AG04450 (cell line): ENCODE results near the gene NABP2. TPM values are rescaled to one million over a fixed set of nuclear protein-coding genes. Genes with fewer than 3 reads are reported as not detected.
A peak's percentile ranks its signal among the peaks of the same experiment; 100 is the strongest.

Experiments used
- CTCF ChIA-PET: fragments of 300-600, 350-600 bp; formaldehyde crosslinking; extraction: SDS; loops from one replicate; lab custom pipeline; 2022; ENCODE audit warnings: antibody characterized with exemption, inconsistent platforms; lab: Charles Lee
- POLR2A ChIA-PET: fragments of 350-600 bp; formaldehyde crosslinking; extraction: SDS; loops from one replicate; lab custom pipeline; 2021; ENCODE audit warnings: antibody characterized with exemption, inconsistent platforms; lab: Yijun Ruan, JAX
- DNase-seq: peaks from one replicate; pipeline ENCODE4 v3.0.0-alpha.2; 2011; ENCODE audit warnings: low read depth, low spot score
- H3K27ac ChIP-seq: one replicate; pipeline ENCODE4 v1.5.1; 2012; ENCODE audit warnings: low read depth, low read length, control low read depth
- H3K27me3 ChIP-seq: one replicate; pipeline ENCODE4 v1.6.0; 2012; ENCODE audit warnings: low read length; ENCODE audit not compliant: control insufficient read depth, insufficient read depth
- H3K4me3 ChIP-seq: 2 replicates; pipeline ENCODE4 v1.5.1; 2011; ENCODE audit warnings: mild to moderate bottlenecking, low read depth, low read length, control low read depth
- H3K9me3 ChIP-seq: 2 replicates; pipeline ENCODE4 v1.5.1; 2012; ENCODE audit warnings: low read length; ENCODE audit not compliant: control insufficient read depth, insufficient read depth
- polyA plus RNA-seq: library from polyadenylated mRNA; depleted of rRNA; stranded (reverse); fragments of >200 nt; gene quantifications from 2 replicates; pipeline ENCODE4 v1.2.3, GENCODE V29; 2011
- TF ChIP-seq, protein P1 (sequence below): IDR thresholded peaks from 2 replicates; pipeline ENCODE4 v1.5.1; 2011; ENCODE audit warnings: low read depth, low read length, control low read depth, inconsistent platforms

Gene NABP2
- polyA plus RNA-seq, 1 experiment: 52.5 TPM

DNA sequence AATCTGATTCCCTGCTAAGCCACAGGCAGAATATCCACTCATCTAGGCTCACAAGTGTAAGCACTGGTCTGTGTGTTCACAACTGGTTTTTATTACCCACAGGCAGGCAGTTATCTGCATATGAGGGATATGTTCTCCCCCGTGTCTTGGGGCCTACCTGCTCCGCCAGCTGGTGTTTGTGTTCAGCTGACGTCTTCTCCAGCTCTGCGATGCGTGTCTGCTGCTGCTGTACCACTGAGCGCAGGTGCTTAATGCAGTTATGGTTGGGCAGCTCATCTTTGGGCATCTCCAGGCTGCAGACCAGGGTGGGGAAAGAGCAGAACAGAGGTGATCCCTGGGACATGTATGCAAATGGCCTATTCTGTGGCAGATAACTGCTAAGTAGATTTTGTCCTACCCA is 16.1 kb upstream of the NABP2 start:
- TF ChIP-seq, protein P1, sequence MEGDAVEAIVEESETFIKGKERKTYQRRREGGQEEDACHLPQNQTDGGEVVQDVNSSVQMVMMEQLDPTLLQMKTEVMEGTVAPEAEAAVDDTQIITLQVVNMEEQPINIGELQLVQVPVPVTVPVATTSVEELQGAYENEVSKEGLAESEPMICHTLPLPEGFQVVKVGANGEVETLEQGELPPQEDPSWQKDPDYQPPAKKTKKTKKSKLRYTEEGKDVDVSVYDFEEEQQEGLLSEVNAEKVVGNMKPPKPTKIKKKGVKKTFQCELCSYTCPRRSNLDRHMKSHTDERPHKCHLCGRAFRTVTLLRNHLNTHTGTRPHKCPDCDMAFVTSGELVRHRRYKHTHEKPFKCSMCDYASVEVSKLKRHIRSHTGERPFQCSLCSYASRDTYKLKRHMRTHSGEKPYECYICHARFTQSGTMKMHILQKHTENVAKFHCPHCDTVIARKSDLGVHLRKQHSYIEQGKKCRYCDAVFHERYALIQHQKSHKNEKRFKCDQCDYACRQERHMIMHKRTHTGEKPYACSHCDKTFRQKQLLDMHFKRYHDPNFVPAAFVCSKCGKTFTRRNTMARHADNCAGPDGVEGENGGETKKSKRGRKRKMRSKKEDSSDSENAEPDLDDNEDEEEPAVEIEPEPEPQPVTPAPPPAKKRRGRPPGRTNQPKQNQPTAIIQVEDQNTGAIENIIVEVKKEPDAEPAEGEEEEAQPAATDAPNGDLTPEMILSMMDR: no peak
- no peak overlapping the region for H3K27ac ChIP-seq
- no peak for DNase-seq
- no peaks in the 10 kb centered on the region for H3K9me3 ChIP-seq
- no peak overlapping the region for H3K4me3 ChIP-seq
- ChIA-PET CTCF (interaction anchor here (0.5 to 5.3 kb wide), 4 partner anchors 11 to 19 kb away, joined by 3 to 37 read pairs (median 4); partner anchors contain the start of genes RNF41 and SMARCC2), POLR2A (interaction anchor here (4.1 kb wide), 1 partner anchor 14 kb away, joined by 20 read pairs; the partner anchor contains the start of gene RNF41)
- H3K27me3 ChIP-seq: no peaks in the 10 kb centered on the region

DNA sequence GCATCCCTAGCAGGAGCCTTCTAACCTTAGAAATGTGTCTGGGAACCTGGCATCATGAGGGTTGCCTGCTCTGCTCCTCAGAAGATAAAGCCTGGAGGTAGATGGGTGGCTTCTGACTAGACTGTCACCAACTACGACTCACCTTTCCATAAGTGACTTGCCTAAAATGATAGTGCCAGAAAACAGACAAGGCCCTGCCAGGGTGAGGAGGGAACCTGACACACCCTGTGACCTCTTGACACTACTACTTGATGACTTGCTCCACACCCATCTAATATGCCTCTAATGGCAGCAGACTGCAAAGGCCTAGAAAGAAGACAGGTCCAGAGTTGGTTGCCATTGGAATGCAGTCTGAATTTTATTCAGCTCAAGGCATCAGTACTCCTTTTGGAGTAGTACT is 11.8 kb upstream of the NABP2 start:
- CTCF ChIA-PET: interaction anchor here (0.7 to 1.6 kb wide), 4 partner anchors 15 to 205 kb away, joined by 3 to 4 read pairs (median 4); no protein-coding TSS in a partner anchor
- no peak for DNase-seq
- POLR2A ChIA-PET: interaction anchor here (0.6 kb wide), 1 partner anchor 49 kb away, joined by 5 read pairs; no protein-coding TSS in a partner anchor

DNA sequence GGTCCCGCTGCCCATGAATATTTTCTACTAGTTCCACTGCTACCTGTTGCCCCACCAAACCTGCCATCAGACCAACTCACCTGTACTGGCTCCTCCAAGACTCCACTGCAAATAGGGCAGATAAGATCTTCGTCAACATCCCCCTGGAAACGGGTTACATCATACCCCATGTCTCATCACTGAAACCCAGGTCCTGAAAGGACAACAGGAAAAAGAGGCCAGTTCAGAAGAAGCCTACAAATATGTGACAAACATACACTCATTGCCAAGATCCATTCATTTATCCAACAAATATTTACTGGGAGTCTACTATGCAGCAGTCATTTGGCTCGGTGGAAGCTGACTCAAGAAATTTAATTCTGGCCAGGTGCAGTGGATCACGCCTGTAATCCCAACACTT is 10.3 kb upstream of the NABP2 start:
- TF ChIP-seq, protein P1: no peak
- POLR2A ChIA-PET: no interaction called here
- no peak for DNase-seq
- H3K27me3 ChIP-seq: no peaks in the 10 kb centered on the region
- H3K4me3 ChIP-seq: no peak overlapping the region
- CTCF ChIA-PET: interaction anchor here (0.7 to 1.4 kb wide), 2 partner anchors 22 to 140 kb away, joined by 3 to 5 read pairs; no protein-coding TSS in a partner anchor
- no peak overlapping the region for H3K27ac ChIP-seq
- H3K9me3 ChIP-seq: no peaks in the 10 kb centered on the region

More for the DNA sequence above, 11.8 kb upstream of the NABP2 start:
- Histone ChIP-seq H3K9me3 (no peaks in the 10 kb centered on the region), H3K4me3 (no peak overlapping the region), H3K27ac (no peak overlapping the region), H3K27me3 (no peaks in the 10 kb centered on the region)
- TF ChIP-seq, protein P1: no peak

DNA sequence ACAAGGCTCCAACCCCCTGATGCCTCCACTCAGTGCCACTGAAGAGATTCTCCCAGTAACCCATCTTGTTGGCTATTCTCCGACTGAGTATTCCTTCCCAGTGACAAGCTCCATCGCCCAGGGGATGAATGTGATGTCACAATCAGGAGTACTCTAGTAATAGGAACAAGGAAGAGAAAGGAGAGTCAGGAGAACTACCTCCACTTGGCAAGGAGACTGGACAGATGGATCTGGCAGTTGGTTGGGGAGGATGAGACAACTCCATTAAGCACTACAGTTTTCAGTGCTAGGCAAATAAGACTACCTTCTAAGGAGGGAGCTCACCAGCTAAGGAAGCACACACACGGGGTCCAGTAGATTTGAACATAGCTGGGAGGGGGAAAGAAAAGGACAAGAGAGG is 7.7 kb upstream of the NABP2 start:
- Histone ChIP-seq H3K27me3 (no peaks in the 10 kb centered on the region), H3K27ac (no peak overlapping the region), H3K4me3 (no peak overlapping the region), H3K9me3 (no peaks in the 10 kb centered on the region)
- ChIA-PET POLR2A (interaction anchor here (0.5 kb wide), 1 partner anchor 69 kb away, joined by 4 read pairs; no protein-coding TSS in a partner anchor), CTCF (interaction anchor here (0.5 to 1.7 kb wide), 3 partner anchors 10 to 1416 kb away, joined by 8 to 12 read pairs (median 9); partner anchors contain the start of genes B4GALNT1 and SMARCC2)
- DNase-seq: no peak
- TF ChIP-seq, protein P1: no peak

DNA sequence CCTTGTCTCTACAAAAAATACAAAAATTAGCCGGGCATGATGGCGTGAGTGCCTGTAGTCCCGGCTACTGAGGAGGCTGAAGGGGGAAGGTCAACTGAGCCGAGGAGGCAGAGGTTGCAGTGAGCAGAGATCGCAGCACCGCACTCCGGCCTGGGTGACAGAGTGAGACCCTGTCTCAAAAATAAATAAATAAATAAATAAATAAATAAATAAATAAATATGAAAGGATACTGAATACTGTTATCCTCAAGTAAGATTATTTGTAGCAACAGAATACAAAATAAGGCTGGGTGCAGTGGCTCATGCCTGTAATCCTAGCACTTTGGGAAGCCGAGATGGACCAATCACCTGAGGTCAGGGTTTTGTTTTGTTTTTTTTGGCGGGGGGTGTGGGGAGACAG is 4.3 kb upstream of the NABP2 start:
- Histone ChIP-seq H3K9me3 (no peaks in the 10 kb centered on the region), H3K27me3 (no peaks in the 10 kb centered on the region), H3K27ac (no peak overlapping the region), H3K4me3 (peak overlapping the region; percentile 17; the same call in 1 of the 2 replicates)
- POLR2A ChIA-PET: interaction anchor here (1.3 to 2.9 kb wide), 2 partner anchors 22 to 38 kb away, joined by 4 to 30 read pairs; partner anchors contain the start of gene ANKRD52
- TF ChIP-seq, protein P1: no peak
- no peak for DNase-seq
- CTCF ChIA-PET: interaction anchor here (3.0 to 4.2 kb wide), 3 partner anchors 13 to 101 kb away, joined by 19 to 73 read pairs (median 37); partner anchors contain the start of genes SMARCC2 and ZC3H10
